Right lobe of liver (tissue), 4 donors: ENCODE data around the gene LETM1.

Experiments used
- CTCF ChIP-seq, 4 donors: fragments of 200-600 bp in 3 of 4; fragments of 450-650 bp in 1 of 4; IDR thresholded peaks; one replicate each; pipeline versions ENCODE4 v1.5.1 to v1.8.0; 2016 to 2022; ENCODE audit warnings: antibody characterized with exemption in 4 of 4, mild to moderate bottlenecking in 2 of 4
- POLR2A ChIP-seq: fragments of 450-650 bp; IDR thresholded peaks from one replicate; pipeline ENCODE4 v1.6.1; 2017; ENCODE audit warnings: antibody characterized with exemption, mild to moderate bottlenecking
- donor health status: DM: no; HTN: no; CAD: no.
- donor health status: DM: no; HTN: no; CAD: no.
- donor health status: DM: no; HTN: yes; CAD: no.

GRCh38 chr4:1856943-1857699 lies 1.2 kb upstream of the LETM1 start:
- TF ChIP-seq POLR2A (no peak), CTCF (IDR thresholded peaks at IDR 0.05) (no peak)
